GM19455 (cell line): ENCODE results near the gene CRYBA2.

ENCODE experiments used
- ATAC-seq: cut with Tn5 transposase; IDR thresholded peaks from one replicate; pipeline ENCODE4 v1.9.1; 2021; ENCODE audit not compliant: unreplicated experiment

CRYBA2 gene

DNA sequence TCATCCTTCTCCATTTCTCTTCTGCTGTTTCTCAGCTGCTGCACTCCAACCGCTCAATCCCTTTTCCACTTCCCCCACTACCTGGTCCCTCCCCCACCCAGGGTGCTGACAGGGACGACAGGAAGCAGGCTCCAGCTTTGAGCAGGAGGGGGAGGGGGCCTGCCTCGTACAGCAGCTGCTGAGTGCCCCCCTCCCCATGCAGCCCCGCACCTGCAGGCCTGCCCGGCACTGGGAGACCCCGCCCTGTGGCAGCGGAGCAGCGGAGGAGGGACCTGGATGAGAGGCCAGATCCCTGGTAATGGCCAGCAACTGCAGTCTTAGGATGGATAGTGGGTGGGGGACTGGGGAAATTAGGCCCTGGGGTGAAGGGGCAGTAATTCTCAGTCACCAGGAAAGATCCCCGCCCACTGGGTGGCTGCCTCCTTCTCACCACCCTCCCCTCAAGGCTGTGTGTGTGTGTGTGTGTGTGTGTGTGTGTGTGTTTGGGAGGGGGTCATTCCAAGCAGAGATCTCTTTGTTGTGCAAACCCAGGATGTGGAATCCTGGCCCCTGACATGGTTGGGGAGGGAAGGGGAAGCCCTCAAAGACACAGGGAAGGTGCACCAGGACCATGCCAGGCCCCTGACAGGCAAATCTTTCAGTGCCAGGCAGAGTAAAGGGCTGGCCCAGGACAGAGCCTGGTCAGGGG is 6.8 kb upstream of the CRYBA2 start:
- ATAC-seq: no peak

DNA sequence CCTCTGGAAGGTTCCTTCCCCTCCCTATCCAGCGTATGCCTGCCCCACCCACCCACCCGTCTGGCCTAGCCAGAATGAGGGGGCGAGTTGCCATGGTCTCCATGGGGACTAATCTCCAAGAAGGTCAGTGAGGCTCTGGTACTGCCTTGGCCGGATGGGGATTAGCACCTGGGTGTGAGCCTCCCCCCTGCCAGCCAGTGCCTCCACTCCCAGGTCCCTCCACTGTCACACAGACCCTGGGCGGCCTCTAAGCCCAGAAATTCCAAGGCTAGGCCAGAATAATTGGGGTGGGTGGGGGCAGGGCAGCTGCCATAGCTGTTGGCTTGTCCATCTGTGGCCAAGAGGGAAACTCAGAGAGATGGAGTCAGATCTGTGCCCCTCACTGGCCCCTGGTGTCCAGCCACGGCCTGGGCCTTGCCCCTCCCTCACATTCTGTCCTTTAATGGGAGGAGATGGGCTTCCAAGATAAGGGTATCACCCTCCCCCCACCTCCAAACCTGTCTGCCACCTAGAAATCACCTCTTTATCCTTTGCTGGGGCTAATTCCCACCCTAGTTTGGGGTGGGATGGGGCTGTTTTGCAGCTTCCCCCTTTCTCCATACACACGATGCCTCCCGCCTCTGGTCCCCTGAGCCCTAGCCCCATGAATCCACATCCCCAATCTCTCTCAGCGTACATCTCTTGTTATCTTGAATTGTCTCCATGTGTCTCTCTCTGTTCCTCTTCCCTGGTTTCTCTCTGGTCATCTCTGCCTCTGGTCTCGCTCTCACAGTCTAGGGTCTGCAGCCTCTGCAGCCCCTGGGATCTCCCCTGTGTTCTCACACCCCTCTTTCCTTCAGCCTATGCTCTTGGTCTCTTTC is 6.0 kb upstream of the CRYBA2 start:
- no peak for ATAC-seq

GRCh38 chr2:218998414-218999002 is 5.3 kb upstream of the CRYBA2 start:
- no peak for ATAC-seq

GRCh38 chr2:218997731-218998130 is 4.5 kb upstream of the CRYBA2 start:
- no peak for ATAC-seq

GRCh38 chr2:218996937-218997336 is 3.7 kb upstream of the CRYBA2 start:
- ATAC-seq: no peak

DNA sequence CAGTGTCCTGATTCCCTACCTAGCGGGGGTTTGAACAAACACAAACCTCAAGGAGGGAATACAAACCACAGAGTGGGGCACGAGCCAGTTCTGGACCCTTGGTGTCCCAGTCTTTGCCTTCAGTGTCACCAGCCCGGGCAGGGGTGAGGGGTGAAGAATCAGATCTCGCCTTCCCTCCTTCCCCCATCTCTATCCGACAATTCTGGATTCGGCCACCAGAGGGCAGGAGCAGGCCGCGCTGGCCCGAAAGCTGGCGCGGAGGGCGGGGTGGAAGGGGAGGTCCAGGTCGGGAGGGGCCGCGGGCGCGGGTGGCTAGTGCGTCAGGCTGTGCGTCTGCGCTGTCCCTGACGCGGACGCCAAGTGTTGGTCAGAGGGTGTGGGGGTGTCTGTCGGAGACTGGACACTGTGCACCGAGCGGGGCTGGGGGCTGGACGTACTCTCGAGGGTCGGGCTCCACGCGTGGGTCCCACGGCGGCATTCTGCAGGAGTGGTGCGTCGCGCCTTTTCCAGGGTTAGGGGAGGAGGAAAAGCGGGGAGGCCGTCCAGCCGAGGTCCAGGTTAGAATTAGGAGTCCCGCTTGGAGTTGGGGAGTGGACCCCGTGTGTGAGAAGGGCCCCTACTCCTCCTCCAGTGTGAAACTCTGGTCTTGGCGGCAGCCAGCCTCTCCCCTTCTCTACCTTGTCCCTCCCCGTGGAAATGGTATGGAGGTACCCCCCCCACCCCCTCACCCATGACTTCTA is 2.9 kb upstream of the CRYBA2 start:
- ATAC-seq: no peak

DNA sequence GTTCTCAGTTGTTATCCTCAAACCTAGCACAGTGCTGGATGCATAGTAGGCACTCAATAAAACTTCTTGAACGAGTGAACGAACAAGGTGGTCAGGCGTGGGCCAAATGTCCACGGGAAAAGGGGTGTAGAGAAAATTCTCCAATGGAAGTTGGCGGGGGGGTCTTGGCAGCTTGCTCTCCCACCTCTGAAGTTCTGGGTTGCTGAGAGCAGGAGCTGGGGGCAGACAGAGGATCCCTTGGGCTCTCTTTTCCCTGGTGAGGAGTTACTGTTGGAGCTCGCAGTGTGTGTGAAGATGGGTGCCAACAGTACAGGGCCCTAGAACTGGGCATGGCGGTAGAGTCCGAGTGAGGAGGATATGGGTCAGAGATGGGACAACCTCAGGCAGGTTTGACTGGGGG is 2.3 kb upstream of the CRYBA2 start:
- ATAC-seq: no peak

DNA sequence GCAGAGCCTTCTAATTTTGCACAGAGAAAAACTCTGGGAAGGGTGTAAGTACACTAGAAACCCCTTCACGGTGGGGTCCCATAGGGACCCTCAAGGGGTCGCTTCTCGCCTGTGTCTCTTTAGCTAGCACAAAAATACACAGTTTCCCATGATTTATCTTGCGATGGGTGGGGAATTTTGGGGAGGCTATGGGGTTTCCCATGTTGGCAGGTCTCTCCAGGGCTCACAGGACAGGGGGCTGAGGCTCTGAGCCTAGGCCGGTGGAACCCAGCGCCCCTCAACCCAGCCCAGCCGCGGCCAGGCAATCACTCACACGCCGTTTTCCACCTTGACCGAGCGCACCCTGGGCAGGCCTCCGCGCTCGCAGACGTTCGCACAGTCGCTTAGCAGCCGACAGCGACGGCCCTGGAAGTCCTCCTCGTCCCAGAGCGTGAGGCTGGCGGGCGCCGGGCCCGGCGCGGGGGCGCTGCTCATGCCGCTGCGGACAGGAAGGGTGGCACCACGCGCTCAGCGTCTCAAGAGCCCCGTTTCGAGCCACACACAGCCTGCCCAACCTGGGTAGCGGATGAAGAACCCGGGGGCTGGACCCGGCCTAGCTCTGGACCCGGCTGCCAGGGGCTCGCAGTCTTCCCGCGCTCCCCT is 398 bp downstream of the CRYBA2 start:
- ATAC-seq: no peak

GRCh38 chr2:218992196-218992595 is 1.0 kb downstream of the CRYBA2 start:
- no peak for ATAC-seq

DNA sequence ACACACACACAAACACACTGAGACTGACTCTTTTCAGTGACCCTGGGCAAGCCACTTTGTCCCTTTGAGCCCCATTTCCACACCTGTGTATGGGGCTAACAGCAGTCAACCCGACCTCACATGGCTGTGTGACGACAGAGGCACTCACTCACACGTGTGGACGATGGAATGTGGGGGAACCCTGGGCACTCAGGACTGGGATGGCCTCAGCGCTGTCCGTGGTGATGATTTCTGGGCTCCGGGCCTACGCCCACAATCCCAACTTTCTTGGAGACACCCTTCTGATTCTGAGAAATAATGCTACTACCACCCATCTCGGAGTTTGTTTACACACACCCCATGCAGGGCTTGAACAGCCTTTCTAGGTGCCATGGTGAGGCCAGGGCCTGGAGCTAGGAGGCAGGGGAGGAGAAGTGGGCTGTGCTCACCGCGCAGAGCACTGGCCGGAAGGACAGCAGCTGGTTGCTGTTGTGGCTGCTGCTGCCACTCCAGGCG is 1.5 kb downstream of the CRYBA2 start:
- ATAC-seq: no peak

DNA sequence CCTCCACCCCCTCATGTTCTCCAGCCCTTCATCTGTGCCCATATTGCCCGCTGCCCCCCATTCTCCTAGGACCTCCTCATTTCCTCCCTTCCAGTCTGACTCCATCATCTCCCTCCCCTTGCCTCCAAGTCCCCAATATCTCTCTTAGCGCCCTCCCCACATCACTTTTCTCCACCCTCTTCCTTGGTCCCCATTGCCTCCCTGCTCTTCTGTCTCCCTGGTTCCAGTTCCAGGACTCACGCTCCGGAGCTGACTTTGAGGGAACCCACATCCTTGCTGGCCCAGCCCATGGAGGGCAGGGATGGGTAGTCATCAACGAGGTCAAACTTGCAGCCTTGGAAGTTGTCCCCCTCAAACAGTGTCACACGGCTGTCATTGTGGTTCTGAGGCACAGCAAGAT is 2.6 kb downstream of the CRYBA2 start:
- no peak for ATAC-seq

DNA sequence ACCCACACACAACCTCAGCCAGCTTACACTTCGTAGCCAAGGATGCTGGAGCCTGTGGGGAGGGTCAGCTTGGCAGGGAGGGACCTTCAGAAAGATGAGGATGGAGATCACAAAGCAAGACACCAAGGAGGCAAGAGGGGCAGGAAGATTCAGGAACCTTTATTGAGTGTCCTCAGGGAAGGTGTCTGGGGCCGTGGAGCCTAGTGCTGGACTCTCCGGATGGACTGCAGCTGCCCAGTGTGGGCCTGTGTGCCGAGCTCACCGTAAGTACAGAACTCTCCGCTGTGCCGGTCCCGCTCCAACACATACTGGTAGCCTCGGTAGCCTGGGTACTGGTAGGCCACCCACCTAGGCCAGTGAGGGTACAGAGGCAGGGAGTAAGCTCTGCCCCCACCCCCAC is 3.2 kb downstream of the CRYBA2 start:
- no peak for ATAC-seq

- ATAC-seq: no peak
These were observed 4.6 kb downstream of the CRYBA2 start for GRCh38 chr2:218988650-218989049.

GRCh38 chr2:218988164-218988563 is 5.1 kb downstream of the CRYBA2 start:
- no peak for ATAC-seq

DNA sequence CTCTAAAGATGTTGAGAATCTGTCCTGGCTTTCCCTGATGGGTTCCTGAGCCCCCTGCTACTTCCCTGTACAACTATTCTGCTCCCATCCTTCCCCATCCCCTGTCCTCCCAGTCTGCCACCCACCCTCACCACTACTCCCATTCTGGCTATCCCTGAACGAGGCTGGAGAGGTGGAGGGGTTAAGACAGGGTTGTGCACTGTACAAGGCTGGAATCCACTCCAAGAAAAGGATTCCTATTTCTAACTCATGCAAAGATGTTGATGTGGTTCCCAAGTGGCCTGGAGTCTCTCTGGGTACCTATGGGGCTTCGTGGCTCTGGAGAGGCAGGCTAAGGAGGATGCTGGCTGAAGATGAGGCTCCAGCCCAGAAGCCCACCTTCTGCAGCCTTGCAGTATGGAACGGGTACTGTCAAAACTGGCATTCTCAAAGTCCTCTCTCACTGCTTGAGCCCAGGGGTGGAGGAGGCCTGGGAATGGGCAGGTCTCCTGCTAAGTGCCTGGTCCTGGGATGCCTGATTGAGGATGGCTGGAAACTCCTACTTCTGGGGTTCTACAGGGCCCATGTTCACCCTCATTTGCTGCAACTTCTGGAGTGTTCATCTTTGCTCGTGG is 7.0 kb downstream of the CRYBA2 start:
- ATAC-seq: no peak

GRCh38 chr2:218985325-218986091 is 7.7 kb downstream of the CRYBA2 start:
- ATAC-seq: no peak

DNA sequence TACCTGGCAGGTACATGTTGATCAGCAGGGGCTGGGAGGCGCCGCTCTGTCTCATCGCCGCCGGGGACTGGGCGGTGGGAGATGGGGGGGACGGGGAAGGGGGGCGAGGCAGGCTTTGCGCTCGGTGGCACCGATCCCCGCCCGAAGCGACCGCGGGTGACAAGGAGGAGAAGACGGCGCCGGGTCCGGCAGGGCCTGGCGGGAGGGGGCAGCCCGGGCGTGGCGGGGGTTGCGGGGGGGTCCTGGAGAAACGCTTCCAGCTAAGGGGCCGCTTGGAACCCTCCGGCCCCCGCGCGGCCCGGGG is 8.2 kb downstream of the CRYBA2 start, which contains the start of gene FEV:
Gene FEV, minus strand, starts transcription at position 164 of the 304 bp plus-strand sequence. Its CDS starts 109 bp downstream, at position 55.
- no peak for ATAC-seq

DNA sequence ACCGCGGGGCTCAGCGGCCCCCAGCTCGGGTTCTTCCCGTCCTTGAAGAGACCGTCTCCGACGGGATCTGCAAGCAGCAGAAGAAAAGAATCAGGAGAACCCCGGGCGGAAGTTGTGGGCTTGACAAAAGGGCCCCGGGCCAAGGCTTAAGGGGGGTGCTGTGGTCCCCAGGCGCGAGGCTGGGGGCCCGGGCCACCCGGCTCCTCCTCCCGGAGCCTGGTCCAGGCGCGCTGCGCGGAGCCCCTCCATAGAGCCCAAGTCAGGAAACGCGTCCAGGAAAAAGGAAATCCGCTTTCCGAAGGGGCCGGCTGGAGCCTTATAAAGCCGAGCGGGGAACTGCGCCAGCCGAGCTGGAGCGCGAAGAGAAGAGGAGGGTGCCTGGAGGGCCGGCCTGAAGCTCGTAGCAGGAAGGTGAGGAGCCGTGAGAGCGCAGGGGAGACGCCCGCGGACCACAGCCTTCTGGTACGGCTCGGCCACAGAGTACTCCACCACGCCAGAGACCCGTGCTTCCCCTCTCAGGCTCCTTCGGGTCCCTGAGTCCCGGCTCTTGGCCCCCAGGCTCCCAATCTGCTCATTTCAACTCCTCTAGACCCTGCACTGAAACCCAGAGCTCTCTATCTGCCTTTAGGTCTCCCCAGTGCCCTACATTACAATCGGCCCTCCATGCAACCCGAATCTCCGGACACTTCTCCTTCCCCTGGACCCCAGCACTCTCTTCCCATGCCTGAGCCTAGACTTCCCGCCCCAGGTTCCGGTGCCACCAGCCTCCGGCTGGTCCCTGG is 8.8 kb downstream of the CRYBA2 start:
- ATAC-seq: no peak

DNA sequence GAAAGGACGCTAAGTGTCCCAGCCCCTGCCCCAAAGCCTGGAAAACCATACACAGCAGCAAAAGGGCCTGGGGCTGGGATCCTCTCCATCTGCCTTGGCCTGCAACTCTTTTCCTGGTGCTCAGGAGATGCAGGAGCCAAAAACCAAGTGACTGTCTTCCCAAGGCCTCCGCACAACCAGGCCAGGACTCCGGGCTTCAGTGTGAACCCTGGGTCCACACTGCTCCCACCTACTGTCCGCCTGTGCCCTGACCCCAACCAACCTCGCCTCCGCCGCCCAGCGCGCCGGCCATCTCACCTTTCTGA is 9.3 kb downstream of the CRYBA2 start:
- ATAC-seq: no peak
